GM12864 (cell line): ENCODE measurements around the gene RAD51AP1.

Source experiments
- DNase-seq: peaks from one replicate; pipeline ENCODE4 v3.0.0-alpha.2; 2011; ENCODE audit warnings: low read depth
- H3K4me3 ChIP-seq: 2 replicates; pipeline ENCODE4 v1.5.1; 2011; ENCODE audit warnings: mild to moderate bottlenecking, low read depth, low read length, control low read depth
- TF ChIP-seq, protein P1 (sequence below): IDR thresholded peaks from 2 replicates; pipeline ENCODE4 v1.5.1; 2011; ENCODE audit warnings: low read depth, mild to moderate bottlenecking, moderate library complexity, low read length, control low read depth, inconsistent platforms; ENCODE audit errors: missing control alignments

The RAD51AP1 gene

DNA sequence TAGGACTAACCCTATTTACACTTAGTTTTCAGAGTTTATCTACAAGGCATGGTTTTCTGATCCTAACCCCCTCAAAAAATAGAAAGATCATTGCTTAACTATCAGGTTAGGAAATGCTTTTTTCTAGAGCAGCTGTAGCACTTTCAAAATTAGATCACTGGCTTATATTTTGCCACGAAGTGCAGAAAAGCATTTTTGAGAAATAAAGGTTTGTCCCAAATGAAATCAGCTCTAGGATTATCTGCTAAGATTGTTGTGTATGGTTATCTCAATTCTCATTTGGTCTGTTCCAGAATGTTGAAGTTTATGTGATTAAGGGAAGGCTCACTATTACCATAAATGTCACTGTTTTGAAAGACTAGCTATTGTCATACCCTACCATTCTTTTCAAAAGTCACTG lies 13.5 kb downstream of the RAD51AP1 start:
- no peak overlapping the region for H3K4me3 ChIP-seq
- no peak for DNase-seq
- TF ChIP-seq, protein P1, sequence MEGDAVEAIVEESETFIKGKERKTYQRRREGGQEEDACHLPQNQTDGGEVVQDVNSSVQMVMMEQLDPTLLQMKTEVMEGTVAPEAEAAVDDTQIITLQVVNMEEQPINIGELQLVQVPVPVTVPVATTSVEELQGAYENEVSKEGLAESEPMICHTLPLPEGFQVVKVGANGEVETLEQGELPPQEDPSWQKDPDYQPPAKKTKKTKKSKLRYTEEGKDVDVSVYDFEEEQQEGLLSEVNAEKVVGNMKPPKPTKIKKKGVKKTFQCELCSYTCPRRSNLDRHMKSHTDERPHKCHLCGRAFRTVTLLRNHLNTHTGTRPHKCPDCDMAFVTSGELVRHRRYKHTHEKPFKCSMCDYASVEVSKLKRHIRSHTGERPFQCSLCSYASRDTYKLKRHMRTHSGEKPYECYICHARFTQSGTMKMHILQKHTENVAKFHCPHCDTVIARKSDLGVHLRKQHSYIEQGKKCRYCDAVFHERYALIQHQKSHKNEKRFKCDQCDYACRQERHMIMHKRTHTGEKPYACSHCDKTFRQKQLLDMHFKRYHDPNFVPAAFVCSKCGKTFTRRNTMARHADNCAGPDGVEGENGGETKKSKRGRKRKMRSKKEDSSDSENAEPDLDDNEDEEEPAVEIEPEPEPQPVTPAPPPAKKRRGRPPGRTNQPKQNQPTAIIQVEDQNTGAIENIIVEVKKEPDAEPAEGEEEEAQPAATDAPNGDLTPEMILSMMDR, result no peak

DNA sequence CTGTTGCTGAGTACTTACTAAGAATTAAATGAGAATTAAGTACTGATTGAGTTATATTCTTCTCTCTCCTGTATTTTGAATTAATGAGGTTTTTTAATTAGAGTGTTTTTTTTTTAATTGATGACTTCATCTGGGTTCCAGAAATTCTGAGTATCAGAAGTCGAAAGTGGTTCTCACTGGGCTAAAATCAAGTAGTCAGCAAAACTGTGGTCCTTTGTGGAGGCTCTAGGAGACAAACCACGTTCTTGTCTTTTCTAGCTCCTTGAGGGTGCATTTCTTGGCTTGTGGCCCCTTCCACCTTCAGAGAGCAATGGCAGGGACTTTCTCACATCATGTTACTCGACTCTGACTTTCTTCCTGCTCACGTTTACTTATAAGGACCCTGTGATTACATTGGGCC lies 15.3 kb downstream of the RAD51AP1 start:
- no peak for DNase-seq
- TF ChIP-seq, protein P1, result no peak
- H3K4me3 ChIP-seq, result no peak overlapping the region

DNA sequence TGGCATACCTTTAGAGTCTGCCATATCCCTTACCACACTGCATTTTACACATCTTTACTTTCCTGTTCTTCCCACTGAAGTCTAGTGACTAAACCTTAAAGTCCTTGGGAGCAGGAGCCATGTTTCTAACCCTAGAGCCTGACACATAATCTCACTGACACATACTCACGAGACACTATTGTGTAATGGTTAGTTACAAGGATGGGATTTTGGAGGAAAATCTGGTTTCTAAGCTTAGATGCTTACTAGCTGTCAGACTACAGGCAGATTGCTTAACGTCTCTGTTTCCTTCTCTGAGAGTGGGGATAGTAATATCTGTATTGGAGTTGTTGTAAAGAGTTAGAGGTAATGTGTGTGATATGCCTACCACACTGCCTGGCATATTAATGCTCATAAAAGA lies 17.1 kb downstream of the RAD51AP1 start:
- no peak for DNase-seq
- no peak overlapping the region for H3K4me3 ChIP-seq
- TF ChIP-seq, protein P1, result no peak

DNA sequence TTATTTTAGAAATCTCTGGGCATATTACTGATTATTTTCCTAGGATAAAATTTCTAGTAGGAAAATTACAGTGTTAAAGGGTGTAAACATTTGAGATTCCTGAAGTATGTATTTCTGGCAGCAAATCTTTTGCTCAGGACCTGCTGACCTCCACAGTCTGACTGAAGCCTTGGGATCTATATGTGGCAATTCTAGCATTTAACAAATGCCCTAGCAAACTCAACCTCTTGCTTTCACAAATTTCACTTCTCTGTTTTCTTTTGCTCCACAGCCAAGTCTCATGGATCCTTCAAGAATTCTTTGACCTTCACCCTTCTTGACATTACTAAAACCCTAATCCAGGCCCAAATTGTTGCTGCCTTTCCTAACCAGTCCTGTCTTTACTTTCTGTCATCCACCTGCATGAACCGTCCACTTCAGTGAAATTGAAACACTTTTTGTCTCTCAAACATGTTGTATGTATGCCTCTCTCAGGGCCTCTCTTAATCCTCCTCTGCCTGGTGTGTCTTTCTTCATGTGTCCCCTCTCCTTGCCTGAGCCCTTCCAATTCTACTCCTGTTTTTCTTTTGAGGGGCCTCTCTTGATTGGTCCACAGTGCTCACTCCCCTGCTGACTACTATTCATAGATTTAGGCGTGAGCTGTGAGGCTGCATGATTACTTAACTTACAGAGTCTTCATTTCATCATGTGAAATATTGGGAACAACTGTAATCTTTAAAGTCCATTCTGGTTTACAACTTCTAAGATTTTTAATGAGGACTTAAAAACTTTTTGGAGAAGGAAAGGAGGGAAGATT lies 18.2 kb downstream of the RAD51AP1 start:
- no peak for DNase-seq
- TF ChIP-seq, protein P1, result no peak
- H3K4me3 ChIP-seq, result no peak overlapping the region

DNA sequence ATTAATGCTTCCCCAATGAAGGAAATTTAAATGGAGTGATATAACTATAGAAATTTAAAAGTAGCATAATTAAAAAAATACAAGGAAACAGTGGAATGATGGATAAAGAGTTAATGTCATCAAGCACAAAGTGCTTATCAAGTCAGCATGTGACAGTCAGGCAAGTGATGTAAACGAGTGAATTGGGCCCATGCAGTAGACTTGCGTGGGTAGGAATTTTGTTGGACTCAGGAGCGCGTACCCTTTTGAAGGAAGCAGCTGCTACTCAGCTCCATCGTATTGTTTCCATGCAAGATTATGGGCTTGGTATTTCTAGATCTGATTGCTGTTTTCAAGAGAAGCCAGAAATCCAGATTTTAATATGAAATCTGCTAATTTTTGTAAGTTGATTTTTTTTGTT lies 18.9 kb downstream of the RAD51AP1 start:
- no peak for DNase-seq
- TF ChIP-seq, protein P1, result no peak
- no peak overlapping the region for H3K4me3 ChIP-seq

DNA sequence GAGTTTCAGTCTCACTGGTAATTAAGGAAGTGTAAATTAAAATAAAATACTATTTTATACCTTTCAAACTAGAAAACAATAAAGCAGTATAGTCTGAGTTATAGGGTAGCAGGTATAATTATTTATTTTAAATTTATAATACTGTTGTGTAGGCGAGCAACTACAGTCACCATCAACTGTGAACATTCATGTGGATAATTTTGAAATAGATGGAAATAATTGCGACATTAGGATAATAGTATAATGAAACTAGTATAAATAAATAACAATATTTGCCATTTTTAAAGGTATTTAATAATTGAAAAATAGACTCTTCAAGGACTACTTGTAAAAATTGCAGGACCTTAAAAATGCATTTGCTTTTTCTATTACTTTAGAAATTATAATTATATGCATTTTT lies 19.5 kb downstream of the RAD51AP1 start:
- DNase-seq, result no peak
- H3K4me3 ChIP-seq, result no peak overlapping the region
- TF ChIP-seq, protein P1, result no peak
